Stomach (tissue), 9 donors: ENCODE results near the gene RBMS1. TPM values are rescaled to one million over a fixed set of nuclear protein-coding genes. Genes with fewer than 3 reads are reported as not detected.

ENCODE experiments used
- DNase-seq, 2 donors: peaks; one replicate each; pipeline versions ENCODE4 v3.0.0 to v3.0.0-alpha.2; 2013 to 2019
- H3K27ac ChIP-seq, 5 donors: fragments of 200-600 bp in 4 of 5; sonication (generic) in 4 of 5; one replicate each; pipeline ENCODE4 v1.5.1; 2013 to 2019; ENCODE audit warnings: mild to moderate bottlenecking in 1 of 5, moderate library complexity in 1 of 5
- H3K27me3 ChIP-seq, 3 donors: fragments of 200-600 bp; sonication (generic); one replicate each; pipeline ENCODE4 v1.5.1; 2017 to 2019; ENCODE audit warnings: mixed run types in 1 of 3
- H3K36me3 ChIP-seq, 4 donors: fragments of 200-600 bp; sonication (generic); 1 replicate in 3 of 4; 2 replicates in 1 of 4; pipeline ENCODE4 v1.5.1; 2016 to 2019
- H3K4me1 ChIP-seq, 4 donors: fragments of 200-600 bp; sonication (generic); one replicate each; pipeline ENCODE4 v1.5.1; 2016 to 2019
- H3K4me3 ChIP-seq, 4 donors: fragments of 200-600 bp; sonication (generic) in 3 of 4; one replicate each; pipeline ENCODE4 v1.5.1; 2016 to 2019; ENCODE audit warnings: mild to moderate bottlenecking in 1 of 4
- H3K9me3 ChIP-seq, 4 donors: fragments of 200-600 bp; sonication (generic); one replicate each; pipeline ENCODE4 v1.5.1; 2016 to 2019
- EP300 ChIP-seq: sonication (generic); formaldehyde crosslinking; IDR thresholded peaks from one replicate; pipeline ENCODE4 v1.6.1; 2017; ENCODE audit warnings: antibody characterized with exemption
- POLR2A ChIP-seq, 4 donors: fragments of 450-650 bp; IDR thresholded peaks; one replicate each; pipeline ENCODE4 v1.6.1; 2016; ENCODE audit warnings: antibody characterized with exemption in 4 of 4, control low read depth in 2 of 4, mild to moderate bottlenecking in 1 of 4, moderate library complexity in 1 of 4
- POLR2AphosphoS5 ChIP-seq, 3 donors: sonication (generic); formaldehyde crosslinking; IDR thresholded peaks; one replicate each; pipeline ENCODE4 v1.6.1; 2016; ENCODE audit warnings: antibody characterized with exemption in 3 of 3
- WGBS, 5 donors: extraction: QIAGEN DNeasy Blood & Tissue Kit in 3 of 5; methylation state at CpG; one replicate each; pipeline versions ENCODE4 v1.1.5 to v1.1.7; 2013 to 2018; 5-methylcytosine and 5-hydroxymethylcytosine counted together
- intact Hi-C: fragments of 100-400 bp; cut with DNase I; formaldehyde crosslinking; loops from one replicate; pipeline ENCODE4 v1.15.1; 2023; ENCODE audit warnings: low total_unique reads
- polyA plus RNA-seq, 3 donors: library from polyadenylated mRNA; stranded (reverse); fragments of 200-250 nt; gene quantifications; one replicate each; pipeline ENCODE4 v1.2.3, GENCODE V29; 2013
- total RNA-seq, 5 donors: library from RNA; depleted of rRNA; stranded (reverse); fragments of >200 nt; gene quantifications; one replicate each; pipeline versions ENCODE4 v1.1.0 to v1.2.3, GENCODE V29; 2014 to 2016
- TF ChIP-seq, protein P1 (sequence below), 7 experiments: fragments of 450-650 bp in 4 of 7; fragments of 200-600 bp in 3 of 7; sonication (generic) in 3 of 7; IDR thresholded peaks; one replicate each; pipeline ENCODE4 v1.5.1; 2016 to 2019; ENCODE audit warnings: antibody characterized with exemption in 7 of 7, control low read depth in 2 of 7, mild to moderate bottlenecking in 1 of 7
- donor health status: healthy with polysubstance abuse.
- donor health status: Bipolar disorder and iron deficiency.
- donor health status: healthy.

The RBMS1 gene
- total and polyA plus RNA-seq, 8 donors = 4.3 to 134 (median 27.8) TPM

DNA sequence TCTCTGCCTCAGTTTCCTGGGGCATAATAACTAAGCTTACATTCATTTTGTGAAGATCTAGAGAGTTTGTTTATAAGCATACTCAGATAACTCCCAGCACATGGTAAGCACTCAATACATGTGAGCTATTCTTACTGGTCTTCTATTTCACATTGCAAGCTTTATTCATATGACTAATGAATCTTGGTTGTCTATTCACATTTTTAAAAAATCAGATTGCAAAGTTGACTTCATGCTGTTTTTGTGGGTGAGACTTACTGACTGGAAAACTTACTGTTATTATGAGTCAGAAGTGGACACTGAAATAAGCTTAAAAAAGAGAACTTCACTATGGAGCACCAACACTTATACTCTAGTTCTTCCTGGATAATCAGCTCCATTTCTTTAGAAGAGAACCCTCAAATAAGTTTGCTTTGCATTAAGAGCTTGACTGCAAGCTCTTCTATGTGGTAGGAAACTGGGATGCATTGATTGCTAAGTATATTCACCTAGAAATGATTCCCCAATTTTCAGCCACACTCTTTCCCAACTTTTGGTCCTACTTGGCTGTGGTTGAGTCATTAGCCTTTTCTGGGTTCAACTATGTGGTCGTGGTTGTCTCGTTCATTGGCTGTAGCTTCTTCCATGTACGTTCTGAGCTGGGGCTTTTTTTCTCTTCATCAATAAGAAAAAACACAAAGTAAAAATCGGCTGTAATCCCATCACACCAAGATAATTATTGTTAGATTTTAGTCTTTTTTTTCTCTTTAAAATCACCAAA, 29.5 kb upstream of the RBMS1 start:
- 75 to 92% (median 90%) methylated on average over 4 of the region's 4 CpGs for WGBS, 5 donors
- no peak overlapping the region for H3K4me3 ChIP-seq
- H3K36me3 ChIP-seq = no peaks in the 10 kb centered on the region
- intact Hi-C loops = no loop called here
- no peaks in the 10 kb centered on the region for H3K27me3 ChIP-seq
- no peaks in the 10 kb centered on the region for H3K4me1 ChIP-seq
- H3K9me3 ChIP-seq = no peaks in the 10 kb centered on the region
- no peak for DNase-seq
- H3K27ac ChIP-seq = no peak overlapping the region
- no peak for TF ChIP-seq POLR2AphosphoS5 (IDR thresholded peaks at IDR 0.05)
- no peak for TF ChIP-seq POLR2A (IDR thresholded peaks at IDR 0.05)
- TF ChIP-seq, protein P1, sequence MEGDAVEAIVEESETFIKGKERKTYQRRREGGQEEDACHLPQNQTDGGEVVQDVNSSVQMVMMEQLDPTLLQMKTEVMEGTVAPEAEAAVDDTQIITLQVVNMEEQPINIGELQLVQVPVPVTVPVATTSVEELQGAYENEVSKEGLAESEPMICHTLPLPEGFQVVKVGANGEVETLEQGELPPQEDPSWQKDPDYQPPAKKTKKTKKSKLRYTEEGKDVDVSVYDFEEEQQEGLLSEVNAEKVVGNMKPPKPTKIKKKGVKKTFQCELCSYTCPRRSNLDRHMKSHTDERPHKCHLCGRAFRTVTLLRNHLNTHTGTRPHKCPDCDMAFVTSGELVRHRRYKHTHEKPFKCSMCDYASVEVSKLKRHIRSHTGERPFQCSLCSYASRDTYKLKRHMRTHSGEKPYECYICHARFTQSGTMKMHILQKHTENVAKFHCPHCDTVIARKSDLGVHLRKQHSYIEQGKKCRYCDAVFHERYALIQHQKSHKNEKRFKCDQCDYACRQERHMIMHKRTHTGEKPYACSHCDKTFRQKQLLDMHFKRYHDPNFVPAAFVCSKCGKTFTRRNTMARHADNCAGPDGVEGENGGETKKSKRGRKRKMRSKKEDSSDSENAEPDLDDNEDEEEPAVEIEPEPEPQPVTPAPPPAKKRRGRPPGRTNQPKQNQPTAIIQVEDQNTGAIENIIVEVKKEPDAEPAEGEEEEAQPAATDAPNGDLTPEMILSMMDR (IDR thresholded peaks at IDR 0.05) = no peak

DNA sequence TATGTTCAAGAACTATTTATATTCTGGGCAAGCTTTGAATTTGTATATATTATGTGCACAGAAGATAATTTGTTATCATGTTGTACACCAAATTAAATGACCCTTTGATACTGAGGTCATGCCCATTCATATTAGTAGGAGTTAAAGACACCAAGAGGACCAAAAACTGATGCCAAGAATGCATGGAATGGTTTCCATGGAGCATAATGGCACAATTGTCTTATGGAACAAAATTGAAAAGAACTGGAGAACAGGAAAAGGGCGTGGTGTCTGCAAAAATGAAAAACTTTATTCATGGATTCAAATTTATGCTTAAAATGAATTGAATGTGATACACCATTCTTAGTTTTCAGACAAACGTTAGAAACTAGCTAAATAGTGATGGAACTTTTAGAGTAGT, 24.1 kb upstream of the RBMS1 start:
- H3K27me3 ChIP-seq = no peaks in the 10 kb centered on the region
- intact Hi-C loops = no loop called here
- no peak for DNase-seq
- no peak for TF ChIP-seq POLR2A (IDR thresholded peaks at IDR 0.05)
- TF ChIP-seq, protein P1 (IDR thresholded peaks at IDR 0.05) = no peak
- no peak for TF ChIP-seq POLR2AphosphoS5 (IDR thresholded peaks at IDR 0.05)
- no peak for TF ChIP-seq EP300
- no peaks in the 10 kb centered on the region for H3K9me3 ChIP-seq
- peaks cover 0 to 7% (median 0%) of the 10 kb centered on the region in 4 donors for H3K4me1 ChIP-seq
- H3K4me3 ChIP-seq = no peak overlapping the region
- no peaks in the 10 kb centered on the region for H3K36me3 ChIP-seq
- H3K27ac ChIP-seq = no peak overlapping the region
- 67 to 89% (median 85%) methylated on average over 2 of the region's 2 CpGs for WGBS, 5 donors

DNA sequence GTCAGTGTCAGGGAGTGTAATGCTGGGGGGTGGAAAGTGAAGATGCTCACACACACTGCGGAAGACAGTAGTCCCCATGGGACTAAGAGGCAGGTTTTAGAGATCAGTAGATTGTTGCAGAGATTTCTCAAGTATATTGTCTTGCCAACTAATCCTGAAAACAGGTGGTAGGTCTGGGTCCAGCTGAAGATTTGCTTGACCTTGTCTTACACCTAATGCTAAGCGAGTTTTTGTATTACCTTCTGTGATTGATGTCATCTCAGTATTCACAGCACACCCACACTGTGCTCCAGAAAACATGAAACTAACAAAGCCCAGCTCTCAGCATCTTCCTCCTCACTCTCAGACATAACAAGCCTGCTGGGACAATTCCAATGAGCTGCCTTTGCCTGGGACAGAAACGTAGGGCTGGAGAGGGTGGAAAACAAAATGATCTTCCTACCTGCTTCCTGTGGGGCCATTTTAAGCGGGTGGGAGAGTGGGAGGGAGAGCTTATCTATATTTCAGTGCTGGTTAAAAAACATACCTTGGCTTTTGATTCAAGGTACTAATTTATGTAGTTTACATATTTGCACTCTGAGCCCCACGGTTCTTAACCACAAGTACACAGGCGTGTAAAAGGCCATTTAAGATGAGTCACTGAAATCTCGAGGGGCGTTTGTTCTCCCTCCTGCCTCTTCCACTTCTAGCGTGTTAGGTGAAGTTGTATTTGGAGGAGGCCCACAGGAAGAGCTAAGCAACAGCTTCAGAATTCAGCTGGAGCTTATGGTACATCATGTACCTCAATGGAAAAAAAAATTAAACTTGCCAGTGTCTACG, 23.1 kb upstream of the RBMS1 start:
- intact Hi-C loops = no loop called here
- peaks cover 0 to 7% (median 0%) of the 10 kb centered on the region in 4 donors for H3K4me1 ChIP-seq
- no peak for DNase-seq

DNA sequence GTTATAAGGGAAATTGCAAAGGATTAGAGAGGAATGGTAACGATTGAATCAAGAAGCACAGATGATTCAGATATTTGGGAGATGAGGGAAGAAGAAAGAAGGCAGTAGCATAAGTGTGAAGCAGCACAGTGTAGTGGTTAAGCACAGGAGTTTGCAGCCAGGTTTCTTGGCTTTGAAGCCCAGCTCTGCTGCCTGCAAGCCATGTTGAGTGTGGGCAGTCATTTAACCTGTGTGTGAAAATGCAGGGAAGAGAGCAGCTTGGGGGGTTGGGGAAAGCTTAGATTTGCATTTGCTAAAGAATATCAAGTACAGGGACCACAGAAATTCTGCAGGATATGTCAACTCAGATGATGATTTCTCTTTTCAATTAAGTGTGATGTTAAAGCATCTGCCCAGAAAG, 21.5 kb upstream of the RBMS1 start:
- WGBS, 5 donors = 75 to 88% (median 85%) methylated on average over 1 of the region's 1 CpG

More for the DNA sequence above, 23.1 kb upstream of the RBMS1 start:
- Histone ChIP-seq H3K27me3 (no peaks in the 10 kb centered on the region), H3K9me3 (no peaks in the 10 kb centered on the region), H3K27ac (no peak overlapping the region), H3K36me3 (no peaks in the 10 kb centered on the region), H3K4me3 (no peak overlapping the region)
- 40 to 53% (median 45%) methylated on average over 10 of the region's 10 CpGs for WGBS, 5 donors
- TF ChIP-seq, protein P1 (IDR thresholded peaks at IDR 0.05) = no peak
- TF ChIP-seq POLR2A (IDR thresholded peaks at IDR 0.05) = no peak
- no peak for TF ChIP-seq EP300
- TF ChIP-seq POLR2AphosphoS5 (IDR thresholded peaks at IDR 0.05) = no peak

More for the DNA sequence above, 21.5 kb upstream of the RBMS1 start:
- Histone ChIP-seq H3K36me3 (no peaks in the 10 kb centered on the region), H3K27ac (no peak overlapping the region), H3K9me3 (no peaks in the 10 kb centered on the region), H3K4me1 (peaks cover 0 to 7% (median 0%) of the 10 kb centered on the region in 4 donors), H3K27me3 (no peaks in the 10 kb centered on the region), H3K4me3 (no peak overlapping the region)
- no peak for DNase-seq
- intact Hi-C loops = no loop called here
- TF ChIP-seq, protein P1 (IDR thresholded peaks at IDR 0.05) = no peak
- TF ChIP-seq EP300 = no peak
- no peak for TF ChIP-seq POLR2A (IDR thresholded peaks at IDR 0.05)
- no peak for TF ChIP-seq POLR2AphosphoS5 (IDR thresholded peaks at IDR 0.05)
